ENCODE results near the gene SMYD3. TPM values are rescaled to one million over a fixed set of nuclear protein-coding genes. Genes with fewer than 3 reads are reported as not detected.

Gene SMYD3
- total RNA-seq, 4 donors from 2014 or later = 11.6 to 26.9 (median 18.3) TPM

DNA sequence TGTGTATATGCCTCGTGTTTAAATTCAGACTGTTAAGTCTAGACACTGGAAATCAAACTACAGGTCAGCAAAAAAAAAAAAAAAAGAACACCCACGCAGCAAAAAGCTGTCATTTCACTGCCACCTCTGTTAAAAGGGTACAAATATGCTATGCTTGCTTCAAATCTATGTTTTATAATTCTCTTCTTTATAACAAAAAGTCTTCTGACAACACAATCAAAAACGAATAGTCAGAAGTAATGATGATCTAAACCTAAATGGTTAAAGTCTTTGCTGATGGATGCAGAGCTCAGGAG is 438.9 kb downstream of the SMYD3 start:
- TF ChIP-seq POLR2A (IDR thresholded peaks at IDR 0.05) = no peak
- TF ChIP-seq, protein P1, sequence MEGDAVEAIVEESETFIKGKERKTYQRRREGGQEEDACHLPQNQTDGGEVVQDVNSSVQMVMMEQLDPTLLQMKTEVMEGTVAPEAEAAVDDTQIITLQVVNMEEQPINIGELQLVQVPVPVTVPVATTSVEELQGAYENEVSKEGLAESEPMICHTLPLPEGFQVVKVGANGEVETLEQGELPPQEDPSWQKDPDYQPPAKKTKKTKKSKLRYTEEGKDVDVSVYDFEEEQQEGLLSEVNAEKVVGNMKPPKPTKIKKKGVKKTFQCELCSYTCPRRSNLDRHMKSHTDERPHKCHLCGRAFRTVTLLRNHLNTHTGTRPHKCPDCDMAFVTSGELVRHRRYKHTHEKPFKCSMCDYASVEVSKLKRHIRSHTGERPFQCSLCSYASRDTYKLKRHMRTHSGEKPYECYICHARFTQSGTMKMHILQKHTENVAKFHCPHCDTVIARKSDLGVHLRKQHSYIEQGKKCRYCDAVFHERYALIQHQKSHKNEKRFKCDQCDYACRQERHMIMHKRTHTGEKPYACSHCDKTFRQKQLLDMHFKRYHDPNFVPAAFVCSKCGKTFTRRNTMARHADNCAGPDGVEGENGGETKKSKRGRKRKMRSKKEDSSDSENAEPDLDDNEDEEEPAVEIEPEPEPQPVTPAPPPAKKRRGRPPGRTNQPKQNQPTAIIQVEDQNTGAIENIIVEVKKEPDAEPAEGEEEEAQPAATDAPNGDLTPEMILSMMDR (IDR thresholded peaks at IDR 0.05) = no peak
- no peak for TF ChIP-seq EP300 (IDR thresholded peaks at IDR 0.05)
- TF ChIP-seq POLR2AphosphoS5 (IDR thresholded peaks at IDR 0.05) = no peak
- Histone ChIP-seq H3K9me3 (no peaks in the 10 kb centered on the region), H3K4me3 (no peak overlapping the region), H3K27ac (no peak overlapping the region), H3K36me3 (no peaks in the 10 kb centered on the region), H3K4me1 (peaks cover 0 to 5% (median 0%) of the 10 kb centered on the region in 3 donors), H3K27me3 (no peaks in the 10 kb centered on the region)
- WGBS, 2 donors (ENCODE audit: low coverage in 1 of 2) = 63% methylated on average over 2 to 3 of the region's 3 CpGs
- ATAC-seq = no peak

DNA sequence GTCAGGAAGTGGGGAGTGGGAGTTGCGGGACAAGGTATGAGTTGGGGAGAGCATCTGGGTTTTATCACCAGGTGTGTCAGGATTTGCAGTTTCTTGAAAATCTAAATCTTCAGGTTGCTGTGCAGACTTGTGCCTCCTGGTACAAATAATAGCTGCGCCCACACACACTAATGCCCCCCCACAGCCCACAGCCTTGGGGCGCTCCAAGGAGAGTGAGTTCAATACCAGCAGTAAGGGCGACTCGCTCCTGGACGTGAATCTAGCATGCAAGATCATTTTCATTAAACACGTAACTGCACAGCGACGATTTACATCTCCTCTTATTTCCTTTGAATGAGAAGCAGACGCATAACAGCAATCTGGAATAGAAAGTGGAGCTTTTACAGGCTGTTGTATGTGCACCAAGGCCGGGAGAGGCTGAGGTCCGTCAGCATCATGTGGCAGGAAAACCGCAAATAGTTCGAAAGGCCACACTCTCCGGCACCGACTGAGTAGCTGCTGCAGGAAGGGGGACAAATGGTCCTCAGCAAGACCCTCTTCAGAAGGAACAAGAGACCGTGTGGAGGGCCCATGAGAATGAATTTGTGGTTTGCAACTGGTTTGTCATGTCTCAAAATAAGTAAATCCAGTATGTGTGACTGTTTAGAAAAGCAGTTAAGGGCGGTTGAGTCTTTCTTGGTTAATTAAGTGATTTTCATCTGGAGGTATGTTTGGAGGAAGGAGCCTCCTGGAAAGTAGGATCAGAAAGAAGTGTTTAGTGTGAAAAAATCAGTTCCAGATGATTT is 439.5 kb downstream of the SMYD3 start:
- ATAC-seq = no peak
- 70 to 100% methylated on average over 2 to 16 of the region's 18 CpGs for WGBS, 2 donors (ENCODE audit: low coverage in 1 of 2)
- Histone ChIP-seq H3K4me1 (peaks cover 0 to 5% (median 0%) of the 10 kb centered on the region in 3 donors), H3K27ac (no peak overlapping the region), H3K27me3 (no peaks in the 10 kb centered on the region), H3K36me3 (no peaks in the 10 kb centered on the region), H3K4me3 (no peak overlapping the region), H3K9me3 (no peaks in the 10 kb centered on the region)
- TF ChIP-seq POLR2AphosphoS5 (IDR thresholded peaks at IDR 0.05) = no peak
- TF ChIP-seq EP300 (IDR thresholded peaks at IDR 0.05) = no peak
- TF ChIP-seq POLR2A (IDR thresholded peaks at IDR 0.05) = peak in 1 of 2 donors; percentile 15
- TF ChIP-seq, protein P1 (IDR thresholded peaks at IDR 0.05) = no peak

DNA sequence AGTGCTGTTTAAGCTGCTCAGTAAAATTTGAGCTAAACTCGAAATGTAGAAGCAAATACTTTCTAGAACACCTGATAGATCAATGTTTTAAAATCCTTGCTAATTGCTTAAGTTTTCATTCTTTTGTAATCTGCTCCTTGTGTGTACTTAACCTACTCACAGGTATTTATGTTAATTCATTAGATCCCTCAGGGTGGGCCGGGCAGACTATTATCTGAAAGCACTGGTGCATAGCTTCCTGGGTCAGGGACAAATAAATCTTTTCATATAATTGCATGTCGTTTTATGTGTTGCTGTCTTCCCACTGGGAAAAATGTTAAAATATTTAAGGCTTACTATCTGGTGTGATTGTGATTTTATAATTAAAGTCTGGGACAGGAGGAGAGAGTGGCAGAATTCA is 440.5 kb downstream of the SMYD3 start:
- TF ChIP-seq POLR2AphosphoS5 (IDR thresholded peaks at IDR 0.05) (no peak), EP300 (IDR thresholded peaks at IDR 0.05) (no peak), POLR2A (IDR thresholded peaks at IDR 0.05) (no peak)
- TF ChIP-seq, protein P1 (IDR thresholded peaks at IDR 0.05) = no peak
- no peaks in the 10 kb centered on the region for H3K27me3 ChIP-seq
- H3K9me3 ChIP-seq = no peaks in the 10 kb centered on the region
- H3K4me1 ChIP-seq = peaks cover 0 to 5% (median 0%) of the 10 kb centered on the region in 3 donors
- no peak for ATAC-seq
- no peak overlapping the region for H3K27ac ChIP-seq
- no peaks in the 10 kb centered on the region for H3K36me3 ChIP-seq
- H3K4me3 ChIP-seq = no peak overlapping the region
- WGBS, 2 donors (ENCODE audit: low coverage in 1 of 2) = 86 to 87% methylated on average over 3 of the region's 3 CpGs

DNA sequence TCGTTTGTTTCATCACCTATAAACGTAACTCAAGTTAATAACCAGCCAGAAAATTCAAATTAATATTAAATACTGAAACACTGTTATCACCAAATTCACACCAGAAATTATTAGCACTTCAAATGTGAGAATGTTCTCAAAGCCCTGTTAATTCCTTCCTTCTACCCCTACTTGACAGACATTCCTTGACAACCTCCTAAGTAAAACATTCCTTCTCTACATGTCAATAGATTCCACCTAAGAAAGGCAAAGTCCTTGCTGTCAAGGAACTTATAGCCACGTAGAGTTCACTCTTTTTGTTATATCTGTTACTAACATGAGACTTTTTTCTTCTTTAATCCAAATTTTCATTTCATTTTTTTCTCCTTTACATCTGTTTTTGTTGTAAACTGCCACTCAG is 441.5 kb downstream of the SMYD3 start:
- no peak overlapping the region for H3K27ac ChIP-seq
- TF ChIP-seq POLR2A (IDR thresholded peaks at IDR 0.05) (no peak), EP300 (IDR thresholded peaks at IDR 0.05) (no peak), POLR2AphosphoS5 (IDR thresholded peaks at IDR 0.05) (no peak)
- TF ChIP-seq, protein P1 (IDR thresholded peaks at IDR 0.05) = no peak
- no peak overlapping the region for H3K4me3 ChIP-seq
- no peaks in the 10 kb centered on the region for H3K36me3 ChIP-seq
- 94 to 95% methylated on average over 3 of the region's 3 CpGs for WGBS, 2 donors (ENCODE audit: low coverage in 1 of 2)
- no peak for ATAC-seq
- H3K9me3 ChIP-seq = no peaks in the 10 kb centered on the region
- peaks cover 0 to 5% (median 0%) of the 10 kb centered on the region in 3 donors for H3K4me1 ChIP-seq
- H3K27me3 ChIP-seq = no peaks in the 10 kb centered on the region

DNA sequence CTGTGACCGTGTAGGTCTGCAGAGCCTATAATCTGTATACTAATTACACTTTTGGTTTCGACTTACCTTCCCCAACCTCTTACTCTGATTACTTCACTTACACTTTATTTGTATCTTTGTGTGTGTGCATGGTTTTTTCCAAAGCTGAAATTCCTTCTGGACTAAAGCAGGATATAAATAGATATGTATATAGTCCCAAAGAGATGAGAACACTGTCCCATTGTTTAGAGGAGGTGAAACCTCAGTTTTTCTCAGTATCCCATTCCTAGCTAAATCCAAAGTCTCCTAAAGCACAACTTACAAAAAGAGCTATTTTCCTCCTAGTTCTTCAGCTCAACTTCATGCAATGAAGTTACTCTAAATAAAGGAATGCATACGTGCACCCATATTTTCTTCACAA is 442.2 kb downstream of the SMYD3 start:
- Histone ChIP-seq H3K4me3 (no peak overlapping the region), H3K36me3 (no peaks in the 10 kb centered on the region), H3K9me3 (no peaks in the 10 kb centered on the region), H3K27ac (no peak overlapping the region), H3K4me1 (peaks cover 0 to 5% (median 0%) of the 10 kb centered on the region in 3 donors), H3K27me3 (no peaks in the 10 kb centered on the region)
- WGBS, 2 donors (ENCODE audit: low coverage in 1 of 2) = 57 to 72% methylated on average over 3 of the region's 3 CpGs
- TF ChIP-seq EP300 (IDR thresholded peaks at IDR 0.05) (no peak), POLR2A (IDR thresholded peaks at IDR 0.05) (no peak)
- no peak for ATAC-seq

Measured in gastroesophageal sphincter (tissue), 4 donors.